ENCODE data around the gene CDC20. TPM values are rescaled to one million over a fixed set of nuclear protein-coding genes. Genes with fewer than 3 reads are reported as not detected.
A peak's percentile ranks its signal among the peaks of the same experiment; 100 is the strongest.

The CDC20 gene
- total and polyA plus RNA-seq, 10 of the 15 experiments (the other 5 are each of a cell fraction or from before 2014, with no cell fraction given) = 36.3 to 347 (median 150) TPM

DNA sequence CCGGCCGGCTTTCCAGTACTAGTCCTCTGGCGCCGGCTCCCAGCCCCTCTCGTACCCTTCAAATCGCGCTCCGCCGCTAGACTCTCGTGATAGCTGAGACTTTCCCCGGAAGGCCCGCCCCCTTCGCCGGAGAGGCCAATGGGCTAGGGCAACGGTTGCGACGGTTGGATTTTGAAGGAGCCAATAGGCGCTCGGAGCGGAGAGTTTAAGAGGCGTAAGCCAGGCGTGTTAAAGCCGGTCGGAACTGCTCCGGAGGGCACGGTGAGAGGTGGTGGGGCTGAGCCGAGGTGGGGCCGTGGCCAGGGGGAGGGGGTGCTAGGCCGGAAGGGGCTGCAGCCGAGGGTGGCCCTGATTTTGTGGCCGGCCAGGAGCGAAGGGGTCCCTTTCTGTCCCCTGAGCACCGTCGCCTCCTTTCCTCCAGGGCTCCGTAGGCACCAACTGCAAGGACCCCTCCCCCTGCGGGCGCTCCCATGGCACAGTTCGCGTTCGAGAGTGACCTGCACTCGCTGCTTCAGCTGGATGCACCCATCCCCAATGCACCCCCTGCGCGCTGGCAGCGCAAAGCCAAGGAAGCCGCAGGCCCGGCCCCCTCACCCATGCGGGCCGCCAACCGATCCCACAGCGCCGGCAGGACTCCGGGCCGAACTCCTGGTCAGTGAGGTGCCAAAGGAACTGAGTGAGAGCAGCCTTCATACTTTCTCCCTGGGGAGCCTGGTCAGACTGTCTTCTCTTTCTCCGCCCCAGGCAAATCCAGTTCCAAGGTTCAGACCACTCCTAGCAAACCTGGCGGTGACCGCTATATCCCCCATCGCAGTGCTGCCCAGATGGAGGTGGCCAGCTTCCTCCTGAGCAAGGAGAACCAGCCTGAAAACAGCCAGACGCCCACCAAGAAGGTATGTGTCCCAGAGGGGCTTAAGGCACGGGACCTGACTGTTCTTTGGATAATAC is at the start of gene CDC20 (continued):
- TF ChIP-seq, protein P1, sequence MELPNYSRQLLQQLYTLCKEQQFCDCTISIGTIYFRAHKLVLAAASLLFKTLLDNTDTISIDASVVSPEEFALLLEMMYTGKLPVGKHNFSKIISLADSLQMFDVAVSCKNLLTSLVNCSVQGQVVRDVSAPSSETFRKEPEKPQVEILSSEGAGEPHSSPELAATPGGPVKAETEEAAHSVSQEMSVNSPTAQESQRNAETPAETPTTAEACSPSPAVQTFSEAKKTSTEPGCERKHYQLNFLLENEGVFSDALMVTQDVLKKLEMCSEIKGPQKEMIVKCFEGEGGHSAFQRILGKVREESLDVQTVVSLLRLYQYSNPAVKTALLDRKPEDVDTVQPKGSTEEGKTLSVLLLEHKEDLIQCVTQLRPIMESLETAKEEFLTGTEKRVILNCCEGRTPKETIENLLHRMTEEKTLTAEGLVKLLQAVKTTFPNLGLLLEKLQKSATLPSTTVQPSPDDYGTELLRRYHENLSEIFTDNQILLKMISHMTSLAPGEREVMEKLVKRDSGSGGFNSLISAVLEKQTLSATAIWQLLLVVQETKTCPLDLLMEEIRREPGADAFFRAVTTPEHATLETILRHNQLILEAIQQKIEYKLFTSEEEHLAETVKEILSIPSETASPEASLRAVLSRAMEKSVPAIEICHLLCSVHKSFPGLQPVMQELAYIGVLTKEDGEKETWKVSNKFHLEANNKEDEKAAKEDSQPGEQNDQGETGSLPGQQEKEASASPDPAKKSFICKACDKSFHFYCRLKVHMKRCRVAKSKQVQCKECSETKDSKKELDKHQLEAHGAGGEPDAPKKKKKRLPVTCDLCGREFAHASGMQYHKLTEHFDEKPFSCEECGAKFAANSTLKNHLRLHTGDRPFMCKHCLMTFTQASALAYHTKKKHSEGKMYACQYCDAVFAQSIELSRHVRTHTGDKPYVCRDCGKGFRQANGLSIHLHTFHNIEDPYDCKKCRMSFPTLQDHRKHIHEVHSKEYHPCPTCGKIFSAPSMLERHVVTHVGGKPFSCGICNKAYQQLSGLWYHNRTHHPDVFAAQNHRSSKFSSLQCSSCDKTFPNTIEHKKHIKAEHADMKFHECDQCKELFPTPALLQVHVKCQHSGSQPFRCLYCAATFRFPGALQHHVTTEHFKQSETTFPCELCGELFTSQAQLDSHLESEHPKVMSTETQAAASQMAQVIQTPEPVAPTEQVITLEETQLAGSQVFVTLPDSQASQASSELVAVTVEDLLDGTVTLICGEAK (IDR thresholded peaks at IDR 0.05; ENCODE audit: borderline replicate concordance) = peak; percentile 89
- no peak for TF ChIP-seq RAD21 (IDR thresholded peaks at IDR 0.05; ENCODE audit: insufficient read depth, low read depth, low read length)
- TF ChIP-seq HDGF (IDR thresholded peaks at IDR 0.05) = 0 out of 2 replicates have a peak, but pooled peaks have one; percentile 12
- TF ChIP-seq SP1 (IDR thresholded peaks at IDR 0.05; ENCODE audit: low read depth, low read length) = peak; percentile 95
- TF ChIP-seq, protein P2, sequence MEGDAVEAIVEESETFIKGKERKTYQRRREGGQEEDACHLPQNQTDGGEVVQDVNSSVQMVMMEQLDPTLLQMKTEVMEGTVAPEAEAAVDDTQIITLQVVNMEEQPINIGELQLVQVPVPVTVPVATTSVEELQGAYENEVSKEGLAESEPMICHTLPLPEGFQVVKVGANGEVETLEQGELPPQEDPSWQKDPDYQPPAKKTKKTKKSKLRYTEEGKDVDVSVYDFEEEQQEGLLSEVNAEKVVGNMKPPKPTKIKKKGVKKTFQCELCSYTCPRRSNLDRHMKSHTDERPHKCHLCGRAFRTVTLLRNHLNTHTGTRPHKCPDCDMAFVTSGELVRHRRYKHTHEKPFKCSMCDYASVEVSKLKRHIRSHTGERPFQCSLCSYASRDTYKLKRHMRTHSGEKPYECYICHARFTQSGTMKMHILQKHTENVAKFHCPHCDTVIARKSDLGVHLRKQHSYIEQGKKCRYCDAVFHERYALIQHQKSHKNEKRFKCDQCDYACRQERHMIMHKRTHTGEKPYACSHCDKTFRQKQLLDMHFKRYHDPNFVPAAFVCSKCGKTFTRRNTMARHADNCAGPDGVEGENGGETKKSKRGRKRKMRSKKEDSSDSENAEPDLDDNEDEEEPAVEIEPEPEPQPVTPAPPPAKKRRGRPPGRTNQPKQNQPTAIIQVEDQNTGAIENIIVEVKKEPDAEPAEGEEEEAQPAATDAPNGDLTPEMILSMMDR (IDR thresholded peaks at IDR 0.05 in 2 of 3, conservative IDR thresholded peaks at IDR 0.05 in 1 of 3; ENCODE audit: control insufficient read depth in 2 of 3, extremely low read depth in 1 of 3, insufficient read depth in 1 of 3, low read depth in 3 of 3, low read length in 3 of 3) = no peak
- peak; percentile 71 for TF ChIP-seq NFYA (IDR thresholded peaks at IDR 0.05; ENCODE audit: borderline replicate concordance, low read depth, low read length)
- TF ChIP-seq HDAC2 (IDR thresholded peaks at IDR 0.05) = peak; percentile 90; the same call in 1 of the 2 replicates
- peak; percentile 25; the same call in 1 of the 2 replicates for TF ChIP-seq HCFC1 (IDR thresholded peaks at IDR 0.05; ENCODE audit: low read length)
- TF ChIP-seq LARP7 (IDR thresholded peaks at IDR 0.05) = 0 out of 2 replicates have a peak, but pooled peaks have one; percentile 21
- peak; percentile 99 for TF ChIP-seq SIN3A (IDR thresholded peaks at IDR 0.05; ENCODE audit: low read depth, low read length)
- TF ChIP-seq EGR1 (IDR thresholded peaks at IDR 0.05; ENCODE audit: borderline replicate concordance in 1 of 2, low read depth in 2 of 2, low read length in 2 of 2) = no peak
- TF ChIP-seq CHD2 (IDR thresholded peaks at IDR 0.05; ENCODE audit: borderline replicate concordance, low read depth, low read length) = peak; percentile 99
- TF ChIP-seq RCOR1 (conservative IDR thresholded peaks at IDR 0.05; ENCODE audit: low read depth, low read length) = peak; percentile 96; the same call in 1 of the 2 replicates
- no peak for TF ChIP-seq FOXK2 (IDR thresholded peaks at IDR 0.05)
- peak; percentile 58; the same call in 1 of the 2 replicates for TF ChIP-seq POLR2AphosphoS5 (IDR thresholded peaks at IDR 0.05; ENCODE audit: low read length)
- TF ChIP-seq MTA3 (IDR thresholded peaks at IDR 0.05; ENCODE audit: borderline replicate concordance, low read length) = no peak
- TF ChIP-seq TARDBP (IDR thresholded peaks at IDR 0.05; ENCODE audit: borderline replicate concordance) = 0 out of 2 replicates have a peak, but pooled peaks have one; percentile 44
- TF ChIP-seq CREM (IDR thresholded peaks at IDR 0.05; ENCODE audit: low read depth) = 0 out of 2 replicates have a peak, but pooled peaks have one; percentile 23
- TF ChIP-seq CBFB (IDR thresholded peaks at IDR 0.05; ENCODE audit: low read depth) = peak; percentile 87
- peak; percentile 87 for TF ChIP-seq GABPA (IDR thresholded peaks at IDR 0.05; ENCODE audit: low read depth)
- TF ChIP-seq, protein P3, sequence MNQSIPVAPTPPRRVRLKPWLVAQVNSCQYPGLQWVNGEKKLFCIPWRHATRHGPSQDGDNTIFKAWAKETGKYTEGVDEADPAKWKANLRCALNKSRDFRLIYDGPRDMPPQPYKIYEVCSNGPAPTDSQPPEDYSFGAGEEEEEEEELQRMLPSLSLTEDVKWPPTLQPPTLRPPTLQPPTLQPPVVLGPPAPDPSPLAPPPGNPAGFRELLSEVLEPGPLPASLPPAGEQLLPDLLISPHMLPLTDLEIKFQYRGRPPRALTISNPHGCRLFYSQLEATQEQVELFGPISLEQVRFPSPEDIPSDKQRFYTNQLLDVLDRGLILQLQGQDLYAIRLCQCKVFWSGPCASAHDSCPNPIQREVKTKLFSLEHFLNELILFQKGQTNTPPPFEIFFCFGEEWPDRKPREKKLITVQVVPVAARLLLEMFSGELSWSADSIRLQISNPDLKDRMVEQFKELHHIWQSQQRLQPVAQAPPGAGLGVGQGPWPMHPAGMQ (IDR thresholded peaks at IDR 0.05; ENCODE audit: borderline replicate concordance) = peak; percentile 79
- no peak for TF ChIP-seq IKZF2 (IDR thresholded peaks at IDR 0.05)

Measured in GM12878 (cell line).